Stimulated activated CD8-positive, alpha-beta memory T cell treated with anti-CD3 and anti-CD28 coated beads, Interleukin-15, amount 100 ng/mL, for 48 hours (primary cell): ENCODE data around the gene SRBD1.

Source experiments
- DNase-seq, 2 donors: peaks; one replicate each; pipeline ENCODE4 v3.0.0-alpha.2; 2020; ENCODE audit warnings: low read depth in 2 of 2

Gene SRBD1

GRCh38 chr2:45545943-45546342 lies 65.1 kb downstream of the SRBD1 start:
- DNase-seq = no peak

- no peak for DNase-seq
Observed at GRCh38 chr2:45543257-45543656, 67.8 kb downstream of the SRBD1 start.

GRCh38 chr2:45542013-45542412 lies 69.1 kb downstream of the SRBD1 start:
- no peak for DNase-seq

- no peak for DNase-seq
Observed at GRCh38 chr2:45541450-45541849, 69.6 kb downstream of the SRBD1 start.

GRCh38 chr2:45540942-45541341 lies 70.1 kb downstream of the SRBD1 start:
- DNase-seq = no peak

GRCh38 chr2:45533771-45534170 lies 77.3 kb downstream of the SRBD1 start:
- no peak for DNase-seq

- no peak for DNase-seq
Observed at GRCh38 chr2:45532181-45532580, 78.9 kb downstream of the SRBD1 start.

- no peak for DNase-seq
Observed at GRCh38 chr2:45524016-45524415, 87.1 kb downstream of the SRBD1 start.

- DNase-seq = no peak
Observed at GRCh38 chr2:45518546-45518945, 92.5 kb downstream of the SRBD1 start.

GRCh38 chr2:45510701-45511420 lies 100.2 kb downstream of the SRBD1 start:
- DNase-seq = no peak

- DNase-seq = no peak
Observed at GRCh38 chr2:45506756-45507155, 104.3 kb downstream of the SRBD1 start.

- DNase-seq = no peak
Observed at GRCh38 chr2:45505138-45505537, 105.9 kb downstream of the SRBD1 start.

GRCh38 chr2:45498661-45499550 lies 112.2 kb downstream of the SRBD1 start:
- DNase-seq = no peak

GRCh38 chr2:45497355-45497754 lies 113.7 kb downstream of the SRBD1 start:
- DNase-seq = peak; percentile 30 to 33

GRCh38 chr2:45496869-45497268 lies 114.2 kb downstream of the SRBD1 start:
- no peak for DNase-seq

- no peak for DNase-seq
Observed at GRCh38 chr2:45494978-45495293, 116.1 kb downstream of the SRBD1 start.

- no peak for DNase-seq
Observed at GRCh38 chr2:45494275-45494977, 116.6 kb downstream of the SRBD1 start.

- no peak for DNase-seq
Observed at GRCh38 chr2:45484965-45485364, 126.1 kb downstream of the SRBD1 start.

- no peak for DNase-seq
Observed at GRCh38 chr2:45483997-45484396, 127.1 kb downstream of the SRBD1 start.

GRCh38 chr2:45477546-45477945 lies 133.5 kb downstream of the SRBD1 start:
- no peak for DNase-seq

- no peak for DNase-seq
Observed at GRCh38 chr2:45470531-45470930, 140.5 kb downstream of the SRBD1 start.

GRCh38 chr2:45469314-45470099 lies 141.6 kb downstream of the SRBD1 start:
- DNase-seq = no peak
